NCI-H2081 treated with DMSO at 0.1 percent for 48 hours (cell line): ENCODE measurements around the gene LPCAT4.

Experiments
- DNase-seq: peaks from one replicate; lab custom pipeline; 2025; lab: John Stamatoyannopoulos, UW

Gene LPCAT4

DNA sequence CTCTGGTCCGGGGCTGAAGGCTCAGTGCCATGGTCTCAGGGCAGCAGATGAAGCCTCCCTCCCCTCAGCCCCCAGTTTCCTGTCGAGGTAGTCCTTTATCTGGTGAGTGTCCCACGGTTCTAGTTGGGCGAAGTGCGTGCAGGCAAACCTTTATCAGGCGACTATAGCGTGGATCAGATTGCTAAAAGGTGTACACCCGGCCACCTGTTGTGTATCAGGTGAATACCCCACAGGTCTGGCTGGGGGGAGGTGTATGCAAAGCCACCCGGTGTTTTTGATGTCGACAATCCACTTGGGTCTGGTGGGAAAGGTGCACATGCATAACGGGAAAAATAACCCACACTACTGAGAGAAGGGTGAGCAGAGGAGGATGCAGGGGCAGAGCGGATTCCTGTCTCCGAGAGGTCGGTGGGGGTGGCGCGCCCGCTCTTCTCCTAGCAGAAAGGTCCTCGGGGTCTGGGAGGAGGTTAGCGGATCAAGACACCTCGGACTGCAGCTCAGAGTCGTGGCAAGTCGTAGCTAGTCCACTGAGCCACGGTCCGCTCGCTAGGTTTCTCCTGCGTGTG is 29.9 kb downstream of the LPCAT4 start:
- no peak for DNase-seq

DNA sequence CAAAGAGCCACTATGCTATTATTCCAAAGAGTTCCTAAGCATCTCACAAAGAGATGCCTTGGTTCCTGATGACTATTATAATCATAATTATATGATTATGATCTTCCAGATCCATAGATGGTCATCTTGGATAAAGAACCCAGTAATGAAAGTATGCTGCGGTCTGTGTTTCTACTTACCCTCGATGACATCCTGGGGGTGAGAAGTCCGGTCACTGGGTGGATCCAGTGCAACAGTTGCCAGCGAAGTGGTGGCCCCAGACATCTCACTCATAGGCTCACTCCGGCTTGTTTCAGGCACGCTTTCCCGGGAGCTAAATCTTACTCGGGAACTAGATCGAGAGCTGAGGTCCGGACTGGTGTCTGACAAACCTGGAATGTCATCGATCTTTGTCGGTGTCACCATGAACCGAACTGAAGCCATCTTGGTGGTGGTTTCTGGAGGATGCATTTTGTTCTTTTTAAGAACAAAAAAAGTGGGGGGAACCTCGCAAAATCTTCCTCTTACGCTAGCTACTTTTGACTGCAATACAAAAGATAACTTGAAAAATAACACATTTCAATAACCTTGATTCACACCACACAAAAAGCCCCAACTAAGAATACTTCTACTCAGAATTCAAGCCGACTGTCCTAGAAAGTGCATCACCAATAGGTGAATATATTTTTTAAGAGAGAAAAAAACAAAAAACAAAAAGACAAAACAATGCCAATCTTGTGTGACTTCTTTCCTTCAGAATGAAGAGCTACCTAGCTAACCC is 30.6 kb downstream of the LPCAT4 start:
- DNase-seq = no peak

DNA sequence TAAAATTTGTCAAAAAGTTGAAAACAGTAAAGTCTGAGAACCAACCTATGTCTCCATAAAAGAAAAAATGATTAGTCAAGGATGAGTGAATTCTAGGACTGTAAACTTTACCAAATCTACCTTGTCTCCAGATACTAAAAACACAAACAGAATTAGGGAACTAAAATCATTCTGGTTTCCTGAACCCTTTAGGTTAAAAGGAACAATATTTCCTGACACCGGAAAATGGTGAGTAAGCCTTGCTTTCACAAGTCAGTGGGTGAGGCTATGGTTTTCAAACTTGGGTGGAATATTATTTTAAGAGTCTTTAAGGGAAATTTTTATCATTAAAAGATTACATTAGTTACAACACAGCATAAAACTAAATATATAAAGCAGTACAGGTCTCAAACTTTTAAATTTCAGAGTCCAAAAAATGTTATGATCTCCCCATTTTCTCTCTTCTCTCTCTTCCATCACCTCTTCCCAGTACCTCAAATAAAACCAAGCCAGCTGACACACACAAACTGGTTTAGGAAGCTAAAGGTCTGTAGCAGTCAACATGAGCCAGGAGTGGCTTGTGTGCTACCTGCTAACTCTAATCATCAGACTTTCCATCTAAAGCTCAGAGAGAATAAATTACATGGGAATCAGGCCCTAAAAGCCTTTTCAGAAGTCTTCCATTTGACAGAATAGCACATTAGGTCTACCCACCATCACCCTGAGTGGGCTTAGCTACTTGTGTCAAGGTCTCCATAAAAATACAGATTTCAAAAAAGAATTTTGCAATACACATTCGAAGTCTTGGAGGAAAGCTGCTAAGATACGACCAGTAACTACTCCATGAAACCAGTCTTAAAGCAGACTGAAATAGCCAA is 31.6 kb downstream of the LPCAT4 start:
- no peak for DNase-seq

DNA sequence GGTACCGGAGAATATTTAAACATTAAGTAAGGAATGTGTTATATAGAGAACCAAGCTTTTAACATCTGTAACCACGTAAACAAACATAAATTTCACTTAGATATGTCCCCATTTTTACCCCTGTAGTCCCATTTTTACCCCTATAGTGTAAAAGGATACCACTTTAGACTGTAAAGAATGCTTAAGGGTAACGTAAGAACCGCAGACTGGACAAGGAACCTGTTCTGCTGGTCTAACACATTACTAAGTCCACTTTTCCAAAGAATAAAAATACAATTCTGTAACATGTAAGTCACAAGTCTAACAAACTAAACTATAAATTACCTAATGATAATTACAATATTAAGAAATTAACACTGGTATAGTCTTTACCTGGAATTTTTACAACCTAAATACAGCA is 32.3 kb downstream of the LPCAT4 start:
- no peak for DNase-seq

DNA sequence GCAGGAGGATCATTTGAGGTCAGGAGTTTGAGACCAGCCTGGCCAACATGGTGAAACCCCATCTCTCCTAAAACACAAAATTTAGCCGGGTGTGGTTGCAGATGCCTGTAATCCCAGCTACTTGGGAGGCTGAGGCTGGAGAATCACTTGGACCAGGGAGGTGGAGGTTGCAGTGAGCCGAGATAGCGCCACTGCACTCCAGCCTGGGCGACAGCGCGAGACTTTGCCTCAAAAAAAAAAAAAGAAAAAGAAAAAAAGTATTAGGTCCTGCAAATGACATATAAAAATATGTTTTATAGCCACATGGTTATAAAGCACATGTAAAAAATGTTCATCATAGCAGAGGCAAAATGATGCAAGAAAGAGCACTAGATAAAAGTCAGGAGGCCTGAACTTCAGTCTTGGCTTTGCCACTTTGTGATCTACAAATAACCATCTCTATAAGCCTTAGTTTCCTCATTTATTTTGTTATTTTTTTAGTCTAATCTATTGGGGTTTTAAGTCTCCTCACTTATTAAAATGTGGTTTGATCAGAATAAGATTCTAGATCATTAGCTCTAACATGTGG is 34.4 kb downstream of the LPCAT4 start:
- DNase-seq = no peak

DNA sequence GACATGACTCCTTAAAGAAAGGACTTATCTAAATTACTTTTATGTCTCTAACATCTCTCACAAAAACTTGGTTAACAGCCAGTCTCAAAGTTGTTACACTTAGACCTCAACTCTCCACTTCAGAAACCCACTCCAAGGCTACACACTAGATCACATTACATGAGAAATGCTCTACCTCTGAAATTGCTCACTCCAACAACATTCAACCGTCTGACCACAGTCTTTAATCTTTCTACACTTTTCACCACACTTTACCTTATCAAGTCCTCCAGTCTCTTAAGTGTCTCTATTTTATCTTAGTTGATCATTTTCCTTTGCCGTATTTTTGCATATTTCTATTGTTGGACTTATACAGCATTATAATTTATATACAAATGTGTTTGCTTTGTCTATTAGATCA is 35.2 kb downstream of the LPCAT4 start:
- no peak for DNase-seq

DNA sequence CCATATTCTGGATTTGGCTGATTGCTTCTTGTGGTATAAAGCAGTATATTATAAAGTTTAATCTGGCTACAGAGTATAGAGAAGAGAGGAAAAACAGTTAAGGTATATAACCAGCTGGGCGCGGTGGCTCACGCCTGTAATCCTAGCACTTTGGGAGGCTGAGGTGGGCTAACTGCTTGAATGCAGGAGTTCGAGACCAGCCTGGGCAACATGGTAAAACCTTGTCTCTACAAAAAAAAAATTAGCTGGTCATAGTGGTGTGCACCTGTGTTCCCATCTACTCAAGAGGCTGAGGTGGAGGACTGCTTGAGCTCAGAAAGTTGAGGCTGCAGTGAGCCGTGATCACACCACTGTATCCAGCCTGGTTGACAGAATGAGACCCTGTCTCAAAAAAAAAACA is 36.7 kb downstream of the LPCAT4 start:
- DNase-seq = no peak

DNA sequence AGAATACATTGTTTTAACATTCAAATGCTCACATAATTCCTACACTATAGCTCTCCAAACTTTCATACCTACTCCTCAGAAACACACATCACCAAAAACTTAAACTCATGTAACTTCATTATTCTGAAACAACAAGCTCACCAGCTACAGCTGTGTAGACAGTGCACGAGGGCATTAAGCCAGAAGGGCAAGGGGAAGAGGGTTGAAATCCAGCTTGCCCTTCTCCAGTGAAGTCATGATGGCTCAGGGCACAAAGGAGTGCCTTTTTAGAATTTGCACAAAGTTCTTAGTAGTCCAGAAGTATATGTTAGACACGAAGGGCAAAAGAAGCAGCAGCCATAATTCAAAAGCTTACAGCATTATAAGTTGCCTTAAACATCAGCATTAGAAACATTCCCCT is 38.0 kb downstream of the LPCAT4 start:
- no peak for DNase-seq

DNA sequence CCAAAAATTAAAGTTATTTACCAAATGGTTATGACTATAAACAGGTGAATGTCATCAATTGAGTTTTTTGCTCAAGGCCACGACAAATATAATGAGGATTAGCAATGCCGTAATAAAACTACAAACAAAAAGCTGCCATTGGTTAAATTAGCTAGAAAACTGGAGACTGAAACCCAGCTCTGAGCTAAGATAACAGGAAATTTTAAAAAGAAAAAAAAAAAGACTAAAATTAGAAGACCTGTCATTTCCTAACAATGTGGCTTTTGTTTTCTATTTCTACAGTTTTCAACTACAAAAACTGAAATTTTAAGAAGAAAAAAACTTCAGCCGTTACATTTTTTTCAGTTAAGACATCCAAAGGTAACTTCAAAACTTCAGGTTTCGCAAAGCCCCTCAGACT is 39.1 kb downstream of the LPCAT4 start:
- DNase-seq = no peak

DNA sequence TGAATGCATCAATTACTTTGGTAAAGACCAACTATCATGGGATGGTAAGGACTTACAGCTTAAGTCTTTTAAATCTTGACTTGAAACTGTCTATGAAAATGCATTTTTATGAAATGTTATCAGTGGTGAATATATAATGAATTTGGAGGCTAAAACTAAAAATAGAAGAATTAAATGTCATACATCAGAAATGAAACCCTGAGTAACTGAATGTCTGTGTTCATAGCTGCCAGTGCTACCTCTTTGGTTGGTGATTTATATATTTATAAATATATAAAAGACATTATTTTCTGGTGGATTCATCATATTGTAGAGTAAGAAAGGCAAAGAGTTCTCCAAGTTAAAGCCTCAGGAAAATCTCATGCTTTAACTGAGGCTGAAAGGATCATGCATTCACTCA is 41.6 kb downstream of the LPCAT4 start:
- no peak for DNase-seq

DNA sequence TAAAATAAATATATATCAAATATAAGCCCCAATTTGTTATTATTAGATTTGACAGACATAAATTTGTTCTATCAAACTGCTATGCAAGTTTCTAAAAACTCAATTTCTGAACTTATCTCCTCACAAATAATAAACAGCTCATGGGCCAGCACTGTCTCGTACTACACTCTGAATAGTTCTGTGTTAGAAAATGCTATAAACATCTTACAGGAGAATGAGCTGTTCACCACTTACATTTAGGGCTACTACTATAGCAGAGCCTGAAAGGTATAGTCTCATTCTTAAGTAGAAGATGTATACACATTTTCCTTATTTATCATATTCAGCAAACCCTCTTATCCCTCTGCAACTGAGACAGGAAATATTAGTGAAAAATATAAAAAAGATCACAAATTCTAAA is 42.1 kb downstream of the LPCAT4 start:
- DNase-seq = no peak

DNA sequence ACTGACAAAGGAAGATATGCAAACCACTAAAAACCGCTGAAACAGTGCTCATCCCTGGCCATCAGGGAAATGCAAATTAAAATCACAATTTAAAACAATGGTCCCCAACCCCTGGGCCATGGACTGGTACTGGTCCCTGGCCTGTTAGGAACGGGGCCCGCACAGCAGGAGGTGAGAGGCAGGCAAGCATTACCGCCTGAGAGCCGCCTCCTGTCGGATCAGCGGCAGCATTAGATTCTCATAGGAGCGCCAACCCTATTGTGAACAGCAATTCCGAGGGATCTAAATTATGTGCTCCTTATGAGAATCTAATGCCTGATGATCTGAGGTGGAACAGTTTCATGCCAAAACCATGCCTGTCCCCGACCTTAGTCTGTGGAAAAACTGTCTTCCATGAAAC is 43.8 kb downstream of the LPCAT4 start:
- no peak for DNase-seq

DNA sequence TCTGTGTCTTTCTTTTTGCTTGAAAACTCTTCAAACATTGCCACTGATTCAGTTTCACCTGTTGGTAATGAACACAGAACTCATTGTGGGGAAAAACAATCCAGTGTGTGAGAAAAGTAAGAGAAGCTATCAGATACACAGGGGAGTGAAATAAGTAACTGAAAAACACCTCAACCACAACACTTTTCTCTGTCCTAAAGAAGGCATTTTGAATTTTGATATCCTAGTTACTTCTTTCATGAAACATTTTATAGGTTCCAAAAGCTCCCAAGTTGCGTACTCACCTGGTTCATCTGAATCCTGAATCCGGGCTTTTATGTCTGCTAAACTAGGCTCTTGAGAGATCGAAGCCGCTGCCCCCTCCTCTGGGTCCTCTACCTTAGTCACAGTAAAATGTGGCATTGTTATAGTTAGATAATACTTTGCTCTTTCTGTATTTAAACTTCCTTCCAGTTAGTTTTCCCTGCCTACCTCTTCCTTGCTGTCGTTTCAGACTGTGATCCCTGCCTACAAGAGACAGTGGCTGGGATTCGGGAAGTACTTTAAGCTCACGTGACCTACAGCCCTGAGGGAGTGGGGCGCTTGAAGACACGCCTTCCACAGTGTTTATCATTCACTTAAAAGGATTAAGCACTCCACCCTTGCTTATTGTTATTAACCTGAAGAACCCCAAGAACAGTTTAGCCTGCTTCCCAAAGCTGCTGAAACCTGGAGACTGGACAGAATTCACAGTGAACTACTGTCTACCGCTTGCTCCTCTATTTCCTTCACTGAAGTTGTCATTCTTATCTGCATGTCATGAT is 48.5 kb downstream of the LPCAT4 start:
- DNase-seq = no peak

DNA sequence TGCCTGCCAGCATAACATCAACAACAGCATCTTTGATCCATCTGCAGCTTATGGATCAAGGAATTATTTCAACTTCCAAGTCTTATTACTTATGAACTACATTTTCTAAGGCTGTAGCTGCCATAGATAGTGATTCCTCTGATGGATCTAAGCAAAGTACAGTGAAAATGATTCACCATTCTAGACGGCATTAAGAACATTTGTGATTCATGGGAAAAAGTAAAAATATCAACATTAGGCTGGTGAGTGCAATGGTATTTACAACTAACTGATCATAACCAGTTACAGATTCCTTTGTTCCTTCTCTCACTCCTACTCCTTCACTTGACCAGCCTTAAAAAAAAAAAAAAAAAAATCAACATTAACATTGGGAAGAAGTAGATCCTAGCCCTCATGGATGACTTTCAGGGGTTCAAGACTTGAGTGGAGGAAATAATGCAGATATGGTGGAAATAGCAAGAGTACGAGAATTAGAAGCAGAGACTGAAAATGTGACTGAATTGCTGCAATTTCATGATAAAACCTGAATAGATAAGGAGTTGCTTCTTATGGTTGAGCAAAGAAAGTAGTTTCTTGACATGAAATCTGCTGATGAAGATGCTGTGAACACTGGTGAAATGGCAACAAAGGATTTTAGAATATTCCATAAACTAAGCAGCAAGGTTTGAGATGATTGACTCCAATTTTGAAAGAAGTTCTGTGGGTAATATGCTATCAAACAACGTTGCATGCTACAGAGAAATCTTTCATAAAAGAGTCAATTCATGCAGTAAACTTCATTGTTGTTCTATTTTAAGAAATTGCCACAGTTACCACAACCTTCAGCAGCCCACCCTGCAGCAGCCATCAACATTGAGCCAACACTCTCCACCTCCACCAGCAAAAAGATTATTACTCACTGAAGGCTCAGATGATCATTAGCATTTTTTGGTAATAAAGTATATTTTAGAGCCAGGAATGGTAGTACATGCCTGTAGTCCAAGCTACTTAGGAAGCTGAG is 52.2 kb downstream of the LPCAT4 start:
- no peak for DNase-seq

DNA sequence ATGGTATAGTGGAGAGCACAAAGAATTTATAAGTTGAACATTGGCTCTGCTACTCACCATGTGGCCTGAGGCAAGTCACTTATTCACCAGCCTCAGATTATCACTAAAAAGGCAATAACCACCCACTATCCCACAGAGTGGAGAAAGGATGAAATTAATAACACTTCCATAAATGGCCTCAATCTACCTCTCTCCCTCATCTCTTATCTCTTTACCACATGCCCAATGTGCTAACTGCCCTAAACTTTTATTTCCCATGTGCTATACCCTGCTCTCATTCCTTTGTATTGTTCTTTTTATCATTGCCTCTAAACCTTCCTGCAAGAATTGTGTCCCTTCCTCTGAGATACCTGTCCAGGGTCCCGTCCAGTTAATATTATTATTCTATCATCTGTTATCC is 55.4 kb downstream of the LPCAT4 start:
- no peak for DNase-seq
